GM19025 (cell line): Measurements from ENCODE around the gene ZNF211.

ENCODE experiments used
- ATAC-seq: cut with Tn5 transposase; IDR thresholded peaks from one replicate; pipeline ENCODE4 v1.9.1; 2021; ENCODE audit warnings: mild to moderate bottlenecking, low read depth, moderate library complexity; ENCODE audit not compliant: unreplicated experiment

Gene ZNF211

DNA sequence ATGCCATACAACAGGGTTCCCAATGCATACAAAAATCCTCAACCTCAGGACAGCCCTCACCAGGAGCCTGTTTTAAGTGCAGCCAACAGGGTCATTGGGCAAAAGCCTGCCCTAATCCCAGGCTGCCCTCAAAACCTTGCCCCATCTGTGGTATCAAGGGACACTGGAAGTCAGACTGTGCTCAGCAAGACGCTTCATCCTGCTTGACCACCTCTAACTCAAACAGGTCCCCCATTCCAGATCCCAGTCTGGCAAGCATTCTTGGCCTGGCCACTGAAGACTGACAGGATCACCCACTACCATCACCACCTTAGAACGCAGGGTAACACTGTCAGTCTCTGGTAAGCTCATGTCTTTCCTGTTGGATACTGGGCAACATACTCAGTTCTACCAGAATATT, 20.7 kb downstream of the ZNF211 start:
- no peak for ATAC-seq

DNA sequence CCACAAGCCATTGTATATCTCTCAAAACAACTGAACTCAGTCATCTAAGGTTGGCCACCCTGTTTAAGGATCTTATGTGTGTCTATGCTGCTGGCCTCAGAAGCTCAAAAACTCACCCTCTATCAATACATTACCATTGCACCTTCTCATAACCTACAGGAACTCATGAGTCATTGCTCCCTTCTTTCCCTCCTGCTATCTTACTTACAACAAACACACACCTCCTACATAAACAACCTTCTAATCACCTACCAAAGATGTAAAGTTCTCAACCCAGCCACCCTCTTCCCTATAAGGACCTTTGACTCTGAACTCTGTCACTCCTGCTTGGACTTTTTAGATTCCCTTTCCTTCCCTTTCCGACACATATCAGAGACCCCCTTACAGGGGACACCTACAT, 22.5 kb downstream of the ZNF211 start:
- no peak for ATAC-seq

DNA sequence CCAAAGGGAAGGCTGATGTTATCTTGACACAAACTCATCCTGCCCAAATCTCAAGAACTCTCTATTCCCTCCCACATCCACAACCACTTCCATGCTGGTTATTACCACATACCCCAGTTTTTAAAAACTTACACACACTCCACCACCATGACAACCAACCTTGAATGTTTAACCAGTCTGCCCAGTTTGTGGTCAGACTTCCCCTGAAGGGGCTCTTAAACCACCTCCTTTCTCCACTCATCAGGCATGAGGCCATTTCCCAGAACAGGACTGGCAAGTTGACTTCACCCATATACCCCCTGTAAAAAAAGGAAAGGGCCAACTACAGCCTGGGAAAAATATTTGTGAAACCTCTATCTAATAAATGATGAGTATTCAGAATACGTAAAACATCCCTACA, 23.4 kb downstream of the ZNF211 start:
- ATAC-seq, result no peak

DNA sequence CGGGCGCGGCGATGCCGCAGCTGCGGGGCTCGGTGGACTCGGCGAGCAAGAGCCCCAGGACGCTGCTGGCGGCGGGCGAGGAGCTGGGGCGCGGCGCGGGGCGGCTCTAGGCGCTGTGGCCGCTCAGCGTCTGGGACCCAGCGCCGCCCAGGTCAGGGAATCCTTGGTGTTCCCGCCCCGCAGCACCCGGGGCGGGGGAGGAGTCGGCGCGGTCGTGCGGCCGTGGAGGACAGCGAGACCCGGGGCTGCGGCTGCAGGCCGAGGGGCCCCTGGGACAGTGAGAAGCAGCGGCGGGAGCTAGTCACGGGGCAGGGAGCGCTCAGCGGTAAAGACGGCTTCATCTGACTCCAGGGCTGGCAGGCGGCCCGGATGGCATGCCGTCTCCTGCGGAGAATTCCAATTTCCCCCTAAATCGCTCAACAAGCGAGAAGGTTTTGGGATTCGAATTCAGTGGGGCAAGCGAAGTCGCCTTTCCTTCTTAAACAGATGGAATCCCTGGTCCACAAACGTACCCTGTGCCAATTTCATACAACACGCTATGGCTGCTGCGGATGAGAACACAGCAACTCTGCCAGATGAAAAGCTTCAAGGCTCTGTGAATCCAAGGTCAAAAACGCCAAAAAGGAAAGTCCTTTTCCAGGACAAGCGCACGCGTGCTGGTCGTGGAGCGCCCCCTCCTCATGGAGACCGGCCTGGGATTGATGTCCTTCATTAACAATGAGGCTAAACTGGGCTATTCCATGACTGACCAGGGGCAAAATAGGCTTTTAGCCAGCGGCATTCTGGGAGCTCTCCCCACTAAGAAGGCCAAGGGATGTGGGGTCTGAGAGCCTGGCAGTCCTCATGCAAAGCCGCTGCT, 31.5 kb downstream of the ZNF211 start:
- no peak for ATAC-seq

DNA sequence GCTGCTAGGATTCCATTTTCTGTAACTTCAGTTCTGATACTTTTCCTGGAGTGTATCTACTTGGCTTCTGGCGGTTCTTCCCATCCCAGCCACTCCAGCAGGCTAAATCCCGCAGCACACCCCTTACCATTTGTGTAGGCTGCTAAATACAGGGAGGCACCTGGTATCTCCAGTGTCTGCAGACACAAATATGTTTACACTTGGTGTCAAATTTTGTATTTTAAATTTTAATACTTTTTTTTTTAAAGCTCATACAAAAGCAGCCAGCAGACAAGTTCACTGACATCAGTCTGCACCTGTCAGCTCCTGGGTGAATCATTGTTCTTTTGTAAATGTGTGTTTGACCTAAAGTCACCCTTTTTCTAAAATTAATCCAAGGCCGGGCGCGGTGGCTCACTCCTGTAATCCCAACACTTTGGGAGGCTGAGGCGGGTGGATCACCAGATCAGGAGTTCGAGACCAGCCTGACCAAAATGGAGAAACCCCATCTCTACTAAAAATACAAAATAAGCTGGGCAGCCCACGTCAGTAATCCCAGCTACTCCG, 32.4 kb downstream of the ZNF211 start:
- ATAC-seq, result no peak

DNA sequence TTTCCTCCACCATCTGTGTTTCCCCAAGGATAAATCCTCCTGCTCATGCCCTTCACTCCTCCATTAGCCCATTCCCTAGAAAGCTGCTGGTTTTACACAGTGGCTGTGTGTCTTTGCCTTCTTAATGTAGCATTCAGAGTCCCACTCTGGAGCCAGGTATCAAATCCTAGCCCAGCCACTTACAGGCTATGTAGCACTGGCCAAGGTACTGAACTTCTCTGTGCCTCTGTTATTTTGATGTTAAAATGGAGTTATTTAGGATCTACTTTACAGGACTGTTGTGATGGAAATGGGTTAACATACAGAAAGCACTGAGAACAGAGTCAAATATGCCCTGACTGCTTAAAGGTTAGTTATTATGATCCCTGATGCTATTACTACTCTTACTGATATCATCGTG, 34.3 kb downstream of the ZNF211 start:
- no peak for ATAC-seq

DNA sequence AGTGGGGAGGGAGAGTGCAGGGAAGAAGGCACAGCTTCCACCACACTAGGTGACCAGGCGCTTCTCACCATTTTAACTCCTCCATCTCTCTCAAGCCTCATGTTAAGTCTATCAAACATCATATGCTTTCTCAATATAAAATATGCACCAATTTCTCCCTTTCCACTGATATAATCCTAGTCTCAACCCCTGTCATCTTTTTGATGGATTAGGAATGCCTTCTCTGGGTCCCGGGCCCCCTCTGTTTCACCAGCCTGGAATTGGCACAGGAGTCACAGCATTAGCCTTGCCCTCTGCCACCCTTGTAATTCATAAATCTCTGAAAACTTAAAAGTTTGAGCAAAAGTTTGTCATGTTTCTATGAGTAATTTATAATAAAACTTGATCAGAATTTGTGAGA, 35.7 kb downstream of the ZNF211 start, which contains the start of gene ZSCAN4:
ZSCAN4 (plus strand) TSS at position 301 of the 400 bp plus-strand sequence. CDS start 7,211 bp downstream, outside the sequence.
- no peak for ATAC-seq

DNA sequence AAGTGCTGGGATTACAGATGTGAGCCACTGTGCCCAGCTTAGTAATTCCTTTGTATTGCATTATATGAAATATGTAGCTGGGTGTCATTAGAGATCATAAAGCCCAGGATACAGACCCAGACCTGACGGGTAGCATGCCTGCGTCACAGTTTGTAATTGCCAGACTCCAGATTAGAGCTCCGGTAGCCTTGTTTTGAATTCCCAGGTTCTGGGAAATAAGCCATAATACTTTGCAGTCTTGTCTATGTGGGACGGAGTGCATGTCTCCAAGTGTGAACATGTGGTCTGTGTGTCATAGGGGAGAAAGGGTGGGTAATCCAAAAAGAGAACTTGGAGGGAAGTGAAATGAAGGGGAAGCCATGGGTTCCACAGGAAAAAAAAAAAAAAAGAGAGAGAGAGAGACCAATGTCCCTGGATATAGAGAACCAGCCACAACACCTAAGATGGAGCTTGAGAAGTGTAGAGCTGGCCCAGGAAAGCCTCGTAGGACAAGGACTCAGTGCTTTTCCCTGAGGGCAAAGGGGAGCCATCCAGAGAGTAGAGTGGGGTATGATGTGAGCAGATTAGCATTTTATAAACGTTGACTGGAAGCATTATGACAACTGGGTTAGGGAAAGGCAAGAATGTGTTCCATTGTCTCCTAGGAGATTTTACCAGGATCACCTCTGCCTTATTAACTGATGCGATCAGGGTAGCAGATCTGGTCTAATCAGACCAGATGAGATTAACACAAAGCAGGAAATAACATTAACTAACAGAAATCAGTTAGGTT, 38.3 kb downstream of the ZNF211 start:
- ATAC-seq, result no peak

DNA sequence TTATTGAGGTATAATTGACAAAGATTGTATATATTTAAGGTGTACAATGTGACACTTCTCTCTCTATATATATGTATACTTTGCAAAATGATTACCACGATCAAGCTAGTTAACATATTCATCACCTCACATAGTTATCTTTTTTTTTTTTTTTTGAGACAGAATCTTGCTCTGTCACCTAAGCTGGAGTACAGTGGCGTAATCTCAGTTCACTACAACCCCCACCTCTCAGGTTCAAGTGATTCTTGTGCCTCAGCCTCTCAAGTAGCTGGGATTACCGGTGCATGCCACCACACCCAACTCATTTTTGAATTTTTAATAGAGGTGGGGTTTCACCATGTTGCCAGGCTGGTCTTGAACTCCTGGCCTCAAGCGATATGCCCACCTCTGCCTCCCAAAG, 39.5 kb downstream of the ZNF211 start:
- ATAC-seq, result no peak

DNA sequence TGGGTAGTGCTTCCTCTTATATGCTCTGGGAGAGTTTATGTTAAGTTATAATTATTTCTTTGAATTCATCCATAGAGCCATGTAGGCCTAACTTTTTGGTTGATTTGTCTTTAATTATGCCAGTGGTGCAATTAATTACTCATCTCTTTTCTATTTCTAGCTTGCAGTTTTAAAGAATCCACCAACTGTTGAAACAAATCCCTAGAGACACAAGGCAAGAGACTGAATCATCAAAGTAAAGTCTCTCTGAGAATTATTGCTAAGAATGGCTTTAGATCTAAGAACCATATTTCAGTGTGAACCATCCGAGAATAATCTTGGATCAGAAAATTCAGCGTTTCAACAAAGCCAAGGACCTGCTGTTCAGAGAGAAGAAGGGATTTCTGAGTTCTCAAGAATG, 42.9 kb downstream of the ZNF211 start:
- no peak for ATAC-seq

DNA sequence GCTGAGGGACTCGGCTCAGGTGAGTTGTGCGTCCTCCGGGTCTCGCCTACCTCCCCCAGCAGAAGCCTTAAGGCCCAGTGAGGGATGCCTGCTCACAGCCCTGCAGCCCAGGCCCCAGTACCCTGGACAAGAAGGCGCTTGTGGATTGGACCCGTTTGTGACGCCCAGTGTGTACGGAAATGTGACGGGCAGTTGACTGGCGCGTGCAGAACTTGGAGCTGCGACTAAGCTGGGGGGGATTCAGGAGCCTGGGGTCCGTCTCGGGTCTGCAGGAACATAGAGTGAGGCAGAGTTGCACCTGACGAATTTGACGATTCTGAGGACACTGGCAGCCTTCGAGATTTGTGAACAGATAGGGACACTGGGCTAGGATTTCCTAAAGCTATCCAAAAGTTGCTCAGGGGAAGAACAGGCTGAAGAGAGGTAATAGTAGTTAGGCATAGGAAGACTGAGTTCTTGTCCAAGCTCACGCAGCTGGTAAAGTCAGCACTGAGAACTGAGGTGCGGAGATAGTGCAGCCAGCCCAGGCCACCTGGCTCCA, 49.3 kb downstream of the ZNF211 start:
- no peak for ATAC-seq

DNA sequence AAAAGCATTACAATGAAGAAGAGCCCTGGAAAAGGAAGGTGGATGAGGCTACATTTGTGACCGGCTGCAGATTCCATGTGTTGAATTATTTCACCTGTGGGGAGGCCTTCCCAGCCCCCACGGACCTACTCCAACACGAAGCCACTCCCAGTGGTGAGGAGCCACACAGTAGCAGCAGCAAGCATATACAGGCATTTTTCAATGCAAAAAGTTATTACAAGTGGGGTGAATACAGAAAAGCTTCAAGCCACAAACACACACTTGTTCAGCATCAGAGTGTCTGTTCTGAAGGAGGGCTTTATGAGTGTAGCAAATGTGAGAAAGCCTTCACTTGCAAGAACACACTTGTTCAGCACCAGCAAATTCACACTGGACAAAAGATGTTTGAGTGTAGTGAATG, 53.8 kb downstream of the ZNF211 start:
- ATAC-seq, result no peak

DNA sequence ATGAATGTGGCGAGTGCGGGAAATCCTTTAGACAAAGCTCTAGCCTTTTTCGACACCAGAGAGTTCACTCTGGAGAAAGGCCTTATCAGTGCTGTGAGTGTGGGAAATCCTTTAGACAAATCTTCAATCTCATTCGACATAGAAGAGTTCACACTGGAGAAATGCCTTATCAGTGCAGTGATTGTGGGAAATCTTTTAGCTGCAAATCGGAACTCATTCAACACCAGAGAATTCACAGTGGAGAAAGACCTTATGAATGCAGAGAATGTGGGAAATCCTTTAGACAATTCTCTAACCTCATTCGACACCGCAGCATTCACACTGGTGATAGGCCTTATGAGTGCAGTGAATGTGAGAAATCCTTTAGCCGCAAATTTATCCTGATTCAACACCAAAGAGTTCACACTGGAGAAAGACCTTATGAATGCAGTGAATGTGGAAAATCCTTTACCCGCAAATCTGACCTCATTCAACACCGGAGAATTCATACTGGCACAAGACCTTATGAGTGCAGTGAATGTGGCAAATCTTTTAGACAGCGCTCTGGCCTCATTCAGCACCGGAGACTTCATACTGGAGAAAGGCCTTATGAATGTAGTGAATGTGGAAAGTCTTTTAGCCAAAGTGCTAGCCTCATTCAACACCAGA, 54.5 kb downstream of the ZNF211 start:
- ATAC-seq, result no peak

DNA sequence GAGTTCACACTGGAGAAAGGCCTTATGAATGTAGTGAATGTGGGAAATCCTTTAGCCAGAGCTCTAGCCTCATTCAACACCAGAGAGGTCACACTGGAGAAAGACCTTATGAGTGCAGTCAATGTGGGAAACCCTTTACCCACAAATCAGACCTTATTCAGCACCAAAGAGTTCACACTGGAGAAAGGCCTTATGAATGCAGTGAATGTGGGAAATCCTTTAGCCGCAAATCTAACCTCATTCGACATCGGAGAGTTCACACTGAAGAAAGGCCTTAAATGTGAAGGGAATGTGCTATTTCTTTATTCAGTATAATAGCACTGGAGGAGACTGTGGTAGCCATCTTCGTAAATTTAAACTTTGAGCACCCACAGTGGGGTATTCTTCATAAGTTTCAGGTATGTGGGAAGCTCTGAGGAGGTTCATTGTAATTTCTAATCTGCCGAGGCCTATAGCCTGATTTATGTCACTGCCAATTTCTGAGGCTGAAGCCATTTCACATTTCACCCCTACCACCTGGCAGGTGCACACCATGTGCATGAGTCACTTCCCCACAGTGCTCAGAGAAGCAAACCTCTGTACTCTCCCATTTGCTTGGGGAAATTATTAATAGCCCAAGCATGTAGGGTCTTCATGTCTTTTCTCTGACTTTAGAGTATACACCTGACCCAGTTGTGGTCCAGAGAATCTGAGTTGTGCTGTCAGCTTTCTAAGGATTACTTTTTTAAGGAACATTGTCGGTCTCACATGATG, 55.2 kb downstream of the ZNF211 start:
- no peak for ATAC-seq

DNA sequence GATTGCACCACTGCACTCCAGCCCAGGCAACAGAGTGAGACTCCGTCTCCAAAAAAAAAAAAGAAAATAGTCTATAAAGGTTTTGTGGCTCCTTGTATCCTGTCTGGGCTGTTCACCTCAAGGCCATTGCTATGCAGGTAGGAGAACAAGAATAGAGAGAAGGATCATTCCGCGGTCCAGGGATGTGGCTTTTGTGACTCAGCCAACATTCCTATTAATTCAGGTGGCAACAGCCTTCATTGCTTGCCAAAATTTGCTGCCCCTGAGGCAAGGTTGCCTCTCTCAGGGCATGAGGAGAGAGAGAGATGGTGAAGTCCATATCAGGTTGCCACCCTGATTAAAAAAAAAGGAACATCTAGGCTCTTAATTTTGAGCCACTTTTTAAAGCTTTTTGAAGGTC, 56.8 kb downstream of the ZNF211 start:
- ATAC-seq, result no peak
